GM12878 (cell line): ENCODE measurements around the gene ZNF615. TPM values are rescaled to one million over a fixed set of nuclear protein-coding genes. Genes with fewer than 3 reads are reported as not detected.

Experiments
- HCFC1 ChIP-seq: fragments of 150-350 bp; IDR thresholded peaks from 2 replicates; pipeline ENCODE4 v1.6.1; 2014; ENCODE audit warnings: low read length
- IRF5 ChIP-seq: fragments of 450-650 bp; IDR thresholded peaks from 2 replicates; pipeline ENCODE4 v1.6.1; 2017; ENCODE audit warnings: borderline replicate concordance
- PML ChIP-seq: IDR thresholded peaks from 2 replicates; pipeline ENCODE4 v1.6.1; 2012; ENCODE audit warnings: low read length, inconsistent platforms
- SMARCA5 ChIP-seq: fragments of 450-650 bp; IDR thresholded peaks from 2 replicates; pipeline ENCODE4 v1.6.1; 2017; ENCODE audit warnings: mild to moderate bottlenecking
- SMC3 ChIP-seq: IDR thresholded peaks from 2 replicates; pipeline ENCODE4 v1.6.1; 2011; ENCODE audit warnings: low read length, improper control_type of control experiment, borderline replicate concordance
- polyA plus RNA-seq, 11 experiments: library from polyadenylated mRNA; depleted of rRNA in 4 of 11; unstranded in 6 of 11; stranded (reverse) in 5 of 11; fragments of >200 nt; fragmentation: Nextera tagmentation in 4 of 11; fragmentation: Illumina TruSeq in 1 of 11; extraction: Ambion mirVana in 4 of 11; extraction: Trizol in 1 of 11; gene quantifications; 1 replicate in 1 of 11; 2 replicates in 10 of 11; pipeline versions ENCODE4 v1.2.1 to v1.2.3, GENCODE V29; 2011 to 2016; ENCODE audit warnings: inconsistent platforms in 2 of 11, missing spikeins in 2 of 11, low read depth in 1 of 11
- total RNA-seq, 4 experiments: library from RNA; depleted of rRNA in 3 of 4; stranded (reverse); fragments of >200 nt in 3 of 4; fragmentation: Illumina TruSeq in 1 of 4; extraction: Trizol in 1 of 4; gene quantifications; 2 replicates each; pipeline versions ENCODE4 v1.2.1 to v1.2.3, GENCODE V29; 2013 to 2021

ZNF615 gene
- total and polyA plus RNA-seq, 10 of the 15 experiments (the other 5 are each of a cell fraction or from before 2014, with no cell fraction given): 1.7 to 7.2 (median 4.2) TPM

GRCh38 chr19:51944798-51945552 is 63.0 kb downstream of the ZNF615 start (continued):
- TF ChIP-seq SMARCA5 (no peak), HCFC1 (no peak), IRF5 (no peak), SMC3 (no peak), PML (no peak)

Other genes with a start within 250 kb of the ZNF615 start
Only the 7 nearest of the 12 such genes appear.
- gene ZNF577, start 120.3 kb downstream of the ZNF615 start, total RNA-seq (2014; rRNA removed): 5.6 and 6.0 TPM in 2 replicates
- 5.9 and 6.7 TPM in 2 replicates for gene ZNF577, start 120.3 kb downstream of the ZNF615 start, total RNA-seq (2014; rRNA removed; fragmentation: Illumina TruSeq; extraction: Trizol)
- gene ZNF577, start 120.3 kb downstream of the ZNF615 start, total RNA-seq (2021): 4.3 and 6.1 TPM in 2 replicates
- 5.6 and 8.4 TPM in 2 replicates for gene ZNF577, start 120.3 kb downstream of the ZNF615 start, polyA plus RNA-seq (2011; rRNA removed)
- 5.1 and 6.9 TPM in 2 replicates for gene ZNF577, start 120.3 kb downstream of the ZNF615 start, polyA plus RNA-seq (2014; fragmentation: Illumina TruSeq; extraction: Trizol)
- 1 to 10 TPM; 1.0 to 1.4 TPM for gene ZNF577, start 120.3 kb downstream of the ZNF615 start, polyA plus RNA-seq (2014; fragmentation: Nextera tagmentation; extraction: Ambion mirVana)
- 2.8 and 3.9 TPM in 2 replicates for gene ZNF577, start 120.3 kb downstream of the ZNF615 start, polyA plus RNA-seq (2014; rRNA removed)
- gene ZNF577, start 120.3 kb downstream of the ZNF615 start, polyA plus RNA-seq (2016; fragmentation: Nextera tagmentation; extraction: Ambion mirVana): 1 to 10 TPM; 2.9 TPM
- 5.5 and 6.4 TPM in 2 replicates for gene ZNF649, start 103.2 kb downstream of the ZNF615 start, total RNA-seq (2014; rRNA removed)
- gene ZNF649, start 103.2 kb downstream of the ZNF615 start, total RNA-seq (2014; rRNA removed; fragmentation: Illumina TruSeq; extraction: Trizol): 9.7 TPM in 2 replicates
- 7.3 and 8.1 TPM in 2 replicates for gene ZNF649, start 103.2 kb downstream of the ZNF615 start, total RNA-seq (2021)
- gene ZNF649, start 103.2 kb downstream of the ZNF615 start, polyA plus RNA-seq (2011; rRNA removed): 4.8 and 5.2 TPM in 2 replicates
- gene ZNF649, start 103.2 kb downstream of the ZNF615 start, polyA plus RNA-seq (2014; fragmentation: Illumina TruSeq; extraction: Trizol): 5.1 and 5.8 TPM in 2 replicates
- under 1 TPM; 0.87 to 0.88 TPM for gene ZNF649, start 103.2 kb downstream of the ZNF615 start, polyA plus RNA-seq (2014; fragmentation: Nextera tagmentation; extraction: Ambion mirVana)
- 3.4 TPM in 2 replicates for gene ZNF649, start 103.2 kb downstream of the ZNF615 start, polyA plus RNA-seq (2014; rRNA removed)
- 1 to 10 TPM; 4.3 to 4.7 TPM for gene ZNF649, start 103.2 kb downstream of the ZNF615 start, polyA plus RNA-seq (2016; fragmentation: Nextera tagmentation; extraction: Ambion mirVana)
- gene ZNF613, start 80.7 kb downstream of the ZNF615 start, total RNA-seq (2014; rRNA removed): 4.4 and 4.9 TPM in 2 replicates
- 6.9 and 7.8 TPM in 2 replicates for gene ZNF613, start 80.7 kb downstream of the ZNF615 start, total RNA-seq (2014; rRNA removed; fragmentation: Illumina TruSeq; extraction: Trizol)
- 4.7 and 5.4 TPM in 2 replicates for gene ZNF613, start 80.7 kb downstream of the ZNF615 start, total RNA-seq (2021)
- gene ZNF613, start 80.7 kb downstream of the ZNF615 start, polyA plus RNA-seq (2011; rRNA removed): 3.9 and 7.0 TPM in 2 replicates
- 5.3 and 7.1 TPM in 2 replicates for gene ZNF613, start 80.7 kb downstream of the ZNF615 start, polyA plus RNA-seq (2014; fragmentation: Illumina TruSeq; extraction: Trizol)
- gene ZNF613, start 80.7 kb downstream of the ZNF615 start, polyA plus RNA-seq (2014; fragmentation: Nextera tagmentation; extraction: Ambion mirVana): 1 to 10 TPM; 3.3 to 5.1 TPM
- 3.2 and 3.3 TPM in 2 replicates for gene ZNF613, start 80.7 kb downstream of the ZNF615 start, polyA plus RNA-seq (2014; rRNA removed)
- 1 to 10 TPM; 5.8 to 7.1 TPM for gene ZNF613, start 80.7 kb downstream of the ZNF615 start, polyA plus RNA-seq (2016; fragmentation: Nextera tagmentation; extraction: Ambion mirVana)
- gene ZNF350, start 21.4 kb downstream of the ZNF615 start, total RNA-seq (2014; rRNA removed): 6.4 and 6.6 TPM in 2 replicates
- 11.8 and 12.9 TPM in 2 replicates for gene ZNF350, start 21.4 kb downstream of the ZNF615 start, total RNA-seq (2014; rRNA removed; fragmentation: Illumina TruSeq; extraction: Trizol)
- gene ZNF350, start 21.4 kb downstream of the ZNF615 start, total RNA-seq (2021): 7.6 and 8.7 TPM in 2 replicates
- 10.1 and 15.0 TPM in 2 replicates for gene ZNF350, start 21.4 kb downstream of the ZNF615 start, polyA plus RNA-seq (2011; rRNA removed)
- gene ZNF350, start 21.4 kb downstream of the ZNF615 start, polyA plus RNA-seq (2014; fragmentation: Illumina TruSeq; extraction: Trizol): 10.6 and 10.7 TPM in 2 replicates
- gene ZNF350, start 21.4 kb downstream of the ZNF615 start, polyA plus RNA-seq (2014; fragmentation: Nextera tagmentation; extraction: Ambion mirVana): 10 to 100 TPM in 1 of 2 experiments, 1 to 10 TPM in 1; 9.8 to 10.9 TPM
- gene ZNF350, start 21.4 kb downstream of the ZNF615 start, polyA plus RNA-seq (2014; rRNA removed): 5.2 and 6.5 TPM in 2 replicates
- gene ZNF350, start 21.4 kb downstream of the ZNF615 start, polyA plus RNA-seq (2016; fragmentation: Nextera tagmentation; extraction: Ambion mirVana): 10 to 100 TPM in 1 of 2 experiments, 1 to 10 TPM in 1; 8.3 to 10.6 TPM
- 9.3 and 11.6 TPM in 2 replicates for gene ZNF614, start 20.2 kb upstream of the ZNF615 start, total RNA-seq (2014; rRNA removed)
- gene ZNF614, start 20.2 kb upstream of the ZNF615 start, total RNA-seq (2014; rRNA removed; fragmentation: Illumina TruSeq; extraction: Trizol): 12.8 TPM in 2 replicates
- 9.2 and 9.8 TPM in 2 replicates for gene ZNF614, start 20.2 kb upstream of the ZNF615 start, total RNA-seq (2021)
- gene ZNF614, start 20.2 kb upstream of the ZNF615 start, polyA plus RNA-seq (2011; rRNA removed): 10.0 and 12.5 TPM in 2 replicates
- 9.8 and 12.7 TPM in 2 replicates for gene ZNF614, start 20.2 kb upstream of the ZNF615 start, polyA plus RNA-seq (2014; fragmentation: Illumina TruSeq; extraction: Trizol)
- gene ZNF614, start 20.2 kb upstream of the ZNF615 start, polyA plus RNA-seq (2014; fragmentation: Nextera tagmentation; extraction: Ambion mirVana): 1 to 10 TPM; 3.9 to 5.3 TPM
- gene ZNF614, start 20.2 kb upstream of the ZNF615 start, polyA plus RNA-seq (2014; rRNA removed): 5.0 and 5.4 TPM in 2 replicates
- 10 to 100 TPM; 11.7 to 16.0 TPM for gene ZNF614, start 20.2 kb upstream of the ZNF615 start, polyA plus RNA-seq (2016; fragmentation: Nextera tagmentation; extraction: Ambion mirVana)
- 4.7 and 5.3 TPM in 2 replicates for gene ZNF432, start 40.6 kb upstream of the ZNF615 start, total RNA-seq (2014; rRNA removed)
- gene ZNF432, start 40.6 kb upstream of the ZNF615 start, total RNA-seq (2014; rRNA removed; fragmentation: Illumina TruSeq; extraction: Trizol): 7.0 and 7.2 TPM in 2 replicates
- 6.0 and 6.3 TPM in 2 replicates for gene ZNF432, start 40.6 kb upstream of the ZNF615 start, total RNA-seq (2021)
- 5.6 and 9.2 TPM in 2 replicates for gene ZNF432, start 40.6 kb upstream of the ZNF615 start, polyA plus RNA-seq (2011; rRNA removed)
- gene ZNF432, start 40.6 kb upstream of the ZNF615 start, polyA plus RNA-seq (2014; fragmentation: Illumina TruSeq; extraction: Trizol): 5.6 and 8.1 TPM in 2 replicates
- 1 to 10 TPM; 1.7 to 2.3 TPM for gene ZNF432, start 40.6 kb upstream of the ZNF615 start, polyA plus RNA-seq (2014; fragmentation: Nextera tagmentation; extraction: Ambion mirVana)
- 3.5 and 3.8 TPM in 2 replicates for gene ZNF432, start 40.6 kb upstream of the ZNF615 start, polyA plus RNA-seq (2014; rRNA removed)
- 1 to 10 TPM; 2.5 to 3.8 TPM for gene ZNF432, start 40.6 kb upstream of the ZNF615 start, polyA plus RNA-seq (2016; fragmentation: Nextera tagmentation; extraction: Ambion mirVana)
- 8.7 and 10.4 TPM in 2 replicates for gene ZNF841, start 87.6 kb upstream of the ZNF615 start, total RNA-seq (2014; rRNA removed)
- gene ZNF841, start 87.6 kb upstream of the ZNF615 start, total RNA-seq (2014; rRNA removed; fragmentation: Illumina TruSeq; extraction: Trizol): 14.5 and 15.0 TPM in 2 replicates
- 11.7 and 14.7 TPM in 2 replicates for gene ZNF841, start 87.6 kb upstream of the ZNF615 start, total RNA-seq (2021)
- gene ZNF841, start 87.6 kb upstream of the ZNF615 start, polyA plus RNA-seq (2011; rRNA removed): 7.9 and 12.8 TPM in 2 replicates
- gene ZNF841, start 87.6 kb upstream of the ZNF615 start, polyA plus RNA-seq (2014; fragmentation: Illumina TruSeq; extraction: Trizol): 12.9 and 17.9 TPM in 2 replicates
- 1 to 10 TPM; 1.4 to 2.3 TPM for gene ZNF841, start 87.6 kb upstream of the ZNF615 start, polyA plus RNA-seq (2014; fragmentation: Nextera tagmentation; extraction: Ambion mirVana)
- gene ZNF841, start 87.6 kb upstream of the ZNF615 start, polyA plus RNA-seq (2014; rRNA removed): 8.5 and 8.6 TPM in 2 replicates
- gene ZNF841, start 87.6 kb upstream of the ZNF615 start, polyA plus RNA-seq (2016; fragmentation: Nextera tagmentation; extraction: Ambion mirVana): 1 to 10 TPM; 4.6 to 4.8 TPM